ENCODE data around the gene CTNNA1.

Gene CTNNA1

GRCh38 chr5:138951091-138951985, 198.1 kb downstream of the CTNNA1 start:
- no peak for DNase-seq (ENCODE audit: low read depth, low spot score)
- H3K4me3 ChIP-seq (ENCODE audit: low read length), result no peak overlapping the region

GRCh38 chr5:138951986-138952735, 198.9 kb downstream of the CTNNA1 start:
- no peak overlapping the region for H3K4me3 ChIP-seq (ENCODE audit: low read length)
- no peak for DNase-seq (ENCODE audit: low read depth, low spot score)

GRCh38 chr5:138952962-138953361, 199.7 kb downstream of the CTNNA1 start:
- DNase-seq (ENCODE audit: low read depth, low spot score), result no peak

GRCh38 chr5:138953387-138954256, 200.4 kb downstream of the CTNNA1 start:
- DNase-seq (ENCODE audit: low read depth, low spot score), result peak; percentile 50
- H3K4me3 ChIP-seq (ENCODE audit: low read length), result no peak overlapping the region

More at GRCh38 chr5:138952962-138953361, 199.7 kb downstream of the CTNNA1 start:
- H3K4me3 ChIP-seq (ENCODE audit: low read length), result no peak overlapping the region

GRCh38 chr5:138954257-138955012, 201.2 kb downstream of the CTNNA1 start:
- no peak overlapping the region for H3K4me3 ChIP-seq (ENCODE audit: low read length)
- no peak for DNase-seq (ENCODE audit: low read depth, low spot score)

GRCh38 chr5:138955013-138955660, 201.9 kb downstream of the CTNNA1 start:
- H3K4me3 ChIP-seq (ENCODE audit: low read length), result no peak overlapping the region

GRCh38 chr5:138955671-138956295, 202.6 kb downstream of the CTNNA1 start:
- H3K4me3 ChIP-seq (ENCODE audit: low read length), result no peak overlapping the region
- no peak for DNase-seq (ENCODE audit: low read depth, low spot score)

More at GRCh38 chr5:138955013-138955660, 201.9 kb downstream of the CTNNA1 start:
- no peak for DNase-seq (ENCODE audit: low read depth, low spot score)

- no peak for DNase-seq (ENCODE audit: low read depth, low spot score)
- H3K4me3 ChIP-seq (ENCODE audit: low read length), result no peak overlapping the region
Observed at GRCh38 chr5:138956801-138957200, 203.6 kb downstream of the CTNNA1 start.

- no peak overlapping the region for H3K4me3 ChIP-seq (ENCODE audit: low read length)
- no peak for DNase-seq (ENCODE audit: low read depth, low spot score)
Observed at GRCh38 chr5:138960145-138960692, 207.0 kb downstream of the CTNNA1 start.

- no peak overlapping the region for H3K4me3 ChIP-seq (ENCODE audit: low read length)
- no peak for DNase-seq (ENCODE audit: low read depth, low spot score)
Observed at GRCh38 chr5:138961221-138961620, 208.0 kb downstream of the CTNNA1 start.

GRCh38 chr5:138961729-138962128, 208.5 kb downstream of the CTNNA1 start:
- DNase-seq (ENCODE audit: low read depth, low spot score), result no peak
- H3K4me3 ChIP-seq (ENCODE audit: low read length), result no peak overlapping the region

- no peak overlapping the region for H3K4me3 ChIP-seq (ENCODE audit: low read length)
- no peak for DNase-seq (ENCODE audit: low read depth, low spot score)
Observed at GRCh38 chr5:138962614-138963370, 209.6 kb downstream of the CTNNA1 start.

- H3K4me3 ChIP-seq (ENCODE audit: low read length), result no peak overlapping the region
- no peak for DNase-seq (ENCODE audit: low read depth, low spot score)
Observed at GRCh38 chr5:138963763-138964371, 210.6 kb downstream of the CTNNA1 start.

- no peak overlapping the region for H3K4me3 ChIP-seq (ENCODE audit: low read length)
- DNase-seq (ENCODE audit: low read depth, low spot score), result no peak
Observed at GRCh38 chr5:138964647-138965201, 211.5 kb downstream of the CTNNA1 start.

- no peak overlapping the region for H3K4me3 ChIP-seq (ENCODE audit: low read length)
- no peak for DNase-seq (ENCODE audit: low read depth, low spot score)
Observed at GRCh38 chr5:138965626-138966025, 212.4 kb downstream of the CTNNA1 start.
